Endothelial cell (in vitro differentiated cells): ENCODE measurements around the gene MTRF1. TPM values are rescaled to one million over a fixed set of nuclear protein-coding genes. Genes with fewer than 3 reads are reported as not detected.

Source experiments
- DNase-seq: peaks from one replicate; pipeline ENCODE4 v3.0.0; 2021; ENCODE audit warnings: low spot score
- H3K27ac Mint-ChIP-seq: one replicate; pipeline ENCODE4 v1.8.0; 2021; ENCODE audit warnings: mixed read lengths, inconsistent platforms; ENCODE audit not compliant: unreplicated experiment
- H3K27me3 Mint-ChIP-seq: one replicate; pipeline ENCODE4 v1.8.0; 2021; ENCODE audit warnings: mild to moderate bottlenecking, moderate library complexity, mixed read lengths, inconsistent platforms; ENCODE audit not compliant: unreplicated experiment
- H3K36me3 Mint-ChIP-seq: one replicate; pipeline ENCODE4 v1.8.0; 2021; ENCODE audit warnings: mild to moderate bottlenecking, low read depth, mixed read lengths, inconsistent platforms; ENCODE audit not compliant: unreplicated experiment
- H3K4me1 Mint-ChIP-seq: one replicate; pipeline ENCODE4 v1.8.0; 2021; ENCODE audit warnings: mild to moderate bottlenecking, mixed read lengths, inconsistent platforms; ENCODE audit not compliant: unreplicated experiment
- H3K4me3 Mint-ChIP-seq: one replicate; pipeline ENCODE4 v1.8.0; 2021; ENCODE audit warnings: mild to moderate bottlenecking, mixed read lengths, inconsistent platforms; ENCODE audit not compliant: unreplicated experiment
- H3K9me3 Mint-ChIP-seq: one replicate; pipeline ENCODE4 v1.8.0; 2021; ENCODE audit warnings: mixed read lengths, inconsistent platforms; ENCODE audit not compliant: unreplicated experiment
- CTCF ChIP-seq: fragments of 200-600 bp; sonication (generic); IDR thresholded peaks from one replicate; pipeline ENCODE4 v1.5.0; 2021; ENCODE audit warnings: antibody characterized with exemption; ENCODE audit not compliant: unreplicated experiment
- total RNA-seq: library from RNA; stranded (reverse); fragmentation: NEBNext Ultra II Directional; extraction: Animal tissue kit (Norgen Biotek cat#: 25700); gene quantifications from one replicate; pipeline ENCODE4 v1.2.1, GENCODE V29; 2021; ENCODE audit not compliant: unreplicated experiment

Gene MTRF1
- total RNA-seq, 1 donor from 2014 or later: 10.1 TPM

- H3K4me3 Mint-ChIP-seq: no peak overlapping the region
- peaks cover 6% of the 10 kb centered on the region for H3K9me3 Mint-ChIP-seq
- H3K27me3 Mint-ChIP-seq: peaks cover under 1% of the 10 kb centered on the region
- DNase-seq: no peak
- TF ChIP-seq CTCF: no peak
- H3K36me3 Mint-ChIP-seq: no peaks in the 10 kb centered on the region
- no peaks in the 10 kb centered on the region for H3K4me1 Mint-ChIP-seq
- H3K27ac Mint-ChIP-seq: no peak overlapping the region
These were observed 8.3 kb upstream of the MTRF1 start for GRCh38 chr13:41271456-41272285.

DNA sequence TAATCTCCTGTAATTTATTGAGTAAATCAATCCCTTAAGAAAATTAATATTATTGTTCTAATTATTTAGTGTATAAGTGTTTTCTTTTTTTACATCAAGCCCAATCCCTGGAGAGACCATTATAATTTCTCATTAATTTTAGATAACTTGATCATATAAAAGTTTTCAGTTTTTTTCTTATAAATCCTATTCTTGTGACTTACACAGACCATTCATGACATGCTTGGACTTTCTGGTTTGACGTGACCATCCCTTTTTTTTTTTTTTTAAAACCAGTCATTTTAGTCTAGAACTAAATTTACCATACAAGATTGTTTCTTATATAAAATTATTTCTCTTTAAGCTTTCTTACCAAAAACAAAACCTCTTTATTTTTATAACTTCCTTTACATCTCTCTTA lies 5.4 kb upstream of the MTRF1 start:
- no peaks in the 10 kb centered on the region for H3K27me3 Mint-ChIP-seq
- no peak overlapping the region for H3K27ac Mint-ChIP-seq
- no peaks in the 10 kb centered on the region for H3K36me3 Mint-ChIP-seq
- H3K9me3 Mint-ChIP-seq: peaks cover 6% of the 10 kb centered on the region
- peak; percentile 16 for DNase-seq
- H3K4me1 Mint-ChIP-seq: no peaks in the 10 kb centered on the region
- TF ChIP-seq CTCF: no peak
- H3K4me3 Mint-ChIP-seq: no peak overlapping the region

DNA sequence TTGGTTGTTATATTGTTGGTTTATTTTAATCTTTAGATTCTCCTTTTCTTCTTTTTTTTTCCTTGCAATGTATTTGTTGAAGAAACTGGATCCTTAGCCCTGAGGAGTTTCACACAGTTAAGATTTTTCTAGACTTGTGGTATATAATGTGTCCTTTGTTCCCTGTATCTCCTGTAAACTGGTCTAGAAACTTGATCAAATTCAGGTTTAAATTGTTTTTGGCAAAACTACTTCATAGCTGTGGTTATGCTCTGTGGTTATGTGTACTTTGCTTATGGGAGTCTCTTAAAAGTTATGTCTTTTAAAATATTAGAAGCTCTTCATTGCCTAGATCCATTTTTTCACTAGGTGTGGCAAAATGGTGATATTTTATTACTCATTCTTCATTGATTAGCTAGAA lies 3.7 kb upstream of the MTRF1 start:
- no peak overlapping the region for H3K4me3 Mint-ChIP-seq
- H3K27ac Mint-ChIP-seq: no peak overlapping the region
- no peak for TF ChIP-seq CTCF
- no peak for DNase-seq
- no peaks in the 10 kb centered on the region for H3K36me3 Mint-ChIP-seq
- no peaks in the 10 kb centered on the region for H3K27me3 Mint-ChIP-seq
- peaks cover 6% of the 10 kb centered on the region for H3K4me1 Mint-ChIP-seq
- H3K9me3 Mint-ChIP-seq: peaks cover 6% of the 10 kb centered on the region

GRCh38 chr13:41259875-41260501 lies 3.4 kb downstream of the MTRF1 start:
- no peaks in the 10 kb centered on the region for H3K9me3 Mint-ChIP-seq
- H3K36me3 Mint-ChIP-seq: peaks cover 11% of the 10 kb centered on the region
- H3K27ac Mint-ChIP-seq: no peak overlapping the region
- no peak overlapping the region for H3K4me3 Mint-ChIP-seq
- TF ChIP-seq CTCF: no peak
- H3K4me1 Mint-ChIP-seq: peaks cover 6% of the 10 kb centered on the region
- no peaks in the 10 kb centered on the region for H3K27me3 Mint-ChIP-seq
- DNase-seq: no peak

GRCh38 chr13:41257535-41257934 lies 5.8 kb downstream of the MTRF1 start:
- Mint-ChIP-seq H3K4me3 (no peak overlapping the region), H3K36me3 (peaks cover 11% of the 10 kb centered on the region)
- no peak for TF ChIP-seq CTCF

More at GRCh38 chr13:41257535-41257934, 5.8 kb downstream of the MTRF1 start:
- DNase-seq: no peak
- Mint-ChIP-seq H3K27ac (no peak overlapping the region), H3K27me3 (no peaks in the 10 kb centered on the region), H3K4me1 (no peaks in the 10 kb centered on the region), H3K9me3 (no peaks in the 10 kb centered on the region)
